GM13977 (cell line): ENCODE results near the gene CDK15.

ENCODE experiments used
- DNase-seq: peaks from one replicate; pipeline ENCODE4 v3.0.0; 2012; ENCODE audit warnings: low spot score
- in situ Hi-C: fragments of 300-500 bp; cut with MboI; formaldehyde crosslinking; loops from one replicate; pipeline ENCODE4 v1.12.0; 2022; ENCODE audit warnings: low sequenced_read_pairs, low pct_unique_long_range_greater_than_20kb, mixed read lengths, inconsistent platforms; ENCODE audit not compliant: unreplicated experiment
- TF ChIP-seq, protein P1 (sequence below): IDR thresholded peaks from 2 replicates; pipeline ENCODE4 v1.5.1; 2012; ENCODE audit warnings: mild to moderate bottlenecking, control low read depth; ENCODE audit not compliant: insufficient read depth; ENCODE audit errors: extremely low read depth, missing control alignments

Gene CDK15

DNA sequence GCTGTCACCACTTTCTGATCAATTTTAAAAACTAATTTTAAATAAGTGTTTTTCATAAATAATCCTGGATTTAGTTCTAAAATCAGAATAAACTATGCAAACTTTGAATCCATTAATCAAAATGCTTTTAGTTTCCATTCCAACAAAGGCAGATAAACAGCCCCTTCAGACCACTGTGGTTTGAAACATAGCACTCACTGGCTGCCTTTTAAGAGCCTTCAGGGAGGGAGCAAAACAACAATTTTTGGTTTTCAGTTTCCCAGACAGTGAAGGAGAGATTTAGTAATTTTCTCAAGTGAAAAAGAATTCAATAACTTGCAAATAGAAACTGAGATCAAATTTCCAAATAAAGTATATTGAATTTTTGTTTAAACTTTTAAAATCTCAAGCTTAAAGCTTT is 46.1 kb downstream of the CDK15 start:
- TF ChIP-seq, protein P1, sequence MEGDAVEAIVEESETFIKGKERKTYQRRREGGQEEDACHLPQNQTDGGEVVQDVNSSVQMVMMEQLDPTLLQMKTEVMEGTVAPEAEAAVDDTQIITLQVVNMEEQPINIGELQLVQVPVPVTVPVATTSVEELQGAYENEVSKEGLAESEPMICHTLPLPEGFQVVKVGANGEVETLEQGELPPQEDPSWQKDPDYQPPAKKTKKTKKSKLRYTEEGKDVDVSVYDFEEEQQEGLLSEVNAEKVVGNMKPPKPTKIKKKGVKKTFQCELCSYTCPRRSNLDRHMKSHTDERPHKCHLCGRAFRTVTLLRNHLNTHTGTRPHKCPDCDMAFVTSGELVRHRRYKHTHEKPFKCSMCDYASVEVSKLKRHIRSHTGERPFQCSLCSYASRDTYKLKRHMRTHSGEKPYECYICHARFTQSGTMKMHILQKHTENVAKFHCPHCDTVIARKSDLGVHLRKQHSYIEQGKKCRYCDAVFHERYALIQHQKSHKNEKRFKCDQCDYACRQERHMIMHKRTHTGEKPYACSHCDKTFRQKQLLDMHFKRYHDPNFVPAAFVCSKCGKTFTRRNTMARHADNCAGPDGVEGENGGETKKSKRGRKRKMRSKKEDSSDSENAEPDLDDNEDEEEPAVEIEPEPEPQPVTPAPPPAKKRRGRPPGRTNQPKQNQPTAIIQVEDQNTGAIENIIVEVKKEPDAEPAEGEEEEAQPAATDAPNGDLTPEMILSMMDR: no peak
- in situ Hi-C loops: loop anchor here (25.0 kb wide), 1 partner anchor 335 kb away; no protein-coding TSS in a partner anchor

DNA sequence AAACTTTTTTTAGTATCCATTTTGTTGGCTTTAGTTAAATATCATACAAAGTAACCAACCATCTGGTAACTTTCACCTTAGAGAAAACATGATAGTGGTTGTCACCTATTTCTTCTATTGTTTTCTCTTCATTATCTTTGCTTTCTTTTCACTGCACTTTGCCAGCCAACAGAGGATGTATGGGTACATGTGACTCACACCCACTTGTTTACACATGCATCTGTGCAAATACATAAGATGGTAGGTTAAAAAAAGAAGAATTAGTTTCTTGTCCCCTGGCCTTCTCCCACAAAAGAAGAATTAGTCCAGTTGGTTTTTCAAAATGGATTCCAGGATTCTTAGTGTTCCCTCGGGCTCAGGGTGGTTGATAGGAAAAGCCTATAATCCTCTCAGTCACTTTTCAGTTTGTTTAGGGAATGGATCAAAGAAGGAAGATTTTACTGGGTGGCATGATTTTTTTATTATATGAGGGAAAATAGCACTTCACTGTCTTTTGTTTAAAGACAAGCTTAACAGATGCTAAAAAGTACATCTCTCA is 46.6 kb downstream of the CDK15 start:
- in situ Hi-C loops: loop anchor here (25.0 kb wide), 1 partner anchor 334 kb away; no protein-coding TSS in a partner anchor
- no peak for DNase-seq
- TF ChIP-seq, protein P1: no peak

More for the DNA sequence above, 46.1 kb downstream of the CDK15 start:
- DNase-seq: no peak

- no peak for DNase-seq
- TF ChIP-seq, protein P1: no peak
- in situ Hi-C loops: loop anchor here (25.0 kb wide), 1 partner anchor 333 kb away; no protein-coding TSS in a partner anchor
Measured at GRCh38 chr2:201854221-201854801, 48.0 kb downstream of the CDK15 start.

DNA sequence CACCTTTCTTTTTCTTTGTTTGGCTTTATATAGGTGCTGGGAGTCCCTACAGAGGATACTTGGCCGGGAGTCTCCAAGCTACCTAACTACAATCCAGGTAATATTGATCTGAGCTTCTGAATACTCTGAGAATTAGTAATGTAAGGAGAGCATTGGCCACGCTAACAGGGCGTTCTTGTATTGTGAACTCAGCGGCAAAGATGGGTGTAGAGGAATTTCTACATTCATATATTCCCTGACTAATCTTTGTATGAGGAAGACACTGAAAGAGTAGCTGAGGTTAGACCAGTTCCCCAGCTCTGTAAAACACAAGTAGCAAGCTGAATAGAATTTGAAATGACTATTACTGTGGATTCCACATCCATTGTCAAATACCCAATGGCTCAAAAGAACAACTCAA is 48.5 kb downstream of the CDK15 start:
- TF ChIP-seq, protein P1: no peak
- no peak for DNase-seq
- in situ Hi-C loops: loop anchor here (25.0 kb wide), 1 partner anchor 332 kb away; no protein-coding TSS in a partner anchor

GRCh38 chr2:201855356-201855755 is 49.0 kb downstream of the CDK15 start:
- DNase-seq: no peak
- in situ Hi-C loops: loop anchor here (25.0 kb wide), 1 partner anchor 332 kb away; no protein-coding TSS in a partner anchor
- TF ChIP-seq, protein P1: no peak

DNA sequence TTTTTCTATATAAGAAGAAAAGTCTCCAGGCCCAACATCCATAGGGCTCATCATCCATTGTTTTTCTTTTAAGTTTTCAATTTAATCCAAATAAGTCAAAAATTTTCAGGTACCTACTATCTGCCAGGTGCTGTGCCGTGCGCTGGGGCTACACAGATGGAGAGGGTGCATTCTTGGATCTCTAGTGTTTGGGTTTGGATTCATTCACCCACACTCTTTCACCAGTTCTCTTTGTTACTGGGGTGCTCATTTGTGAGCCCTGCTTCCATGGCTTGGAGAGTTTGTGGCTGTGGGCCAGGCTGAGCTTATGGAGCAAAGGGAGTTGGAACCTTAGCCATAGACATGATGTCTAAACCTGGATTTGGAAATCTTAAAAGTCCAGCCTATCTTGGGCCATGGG is 51.0 kb downstream of the CDK15 start:
- in situ Hi-C loops: loop anchor here (25.0 kb wide), 1 partner anchor 330 kb away; no protein-coding TSS in a partner anchor
- no peak for DNase-seq
- TF ChIP-seq, protein P1: no peak
